Smooth muscle cell (in vitro differentiated cells): ENCODE results near the gene PRSS8. TPM values are rescaled to one million over a fixed set of nuclear protein-coding genes. Genes with fewer than 3 reads are reported as not detected.

Source experiments
- DNase-seq: peaks from one replicate; lab custom pipeline; 2025; ENCODE audit not compliant: unreplicated experiment; lab: John Stamatoyannopoulos, UW
- H2AFZ ChIP-seq: fragments of 200-600 bp; sonication (generic); 2 replicates; pipeline ENCODE4 v1.6.0; 2016; ENCODE audit warnings: antibody characterized with exemption, low read depth, mild to moderate bottlenecking
- H3F3A ChIP-seq: fragments of 200-600 bp; sonication (generic); 2 replicates; pipeline ENCODE4 v1.6.0; 2017; ENCODE audit warnings: antibody characterized with exemption, low read depth
- H3K27ac ChIP-seq: fragments of 200-600 bp; sonication (generic); 2 replicates; pipeline ENCODE4 v1.5.1; 2016; ENCODE audit warnings: low read depth, mild to moderate bottlenecking
- H3K27me3 ChIP-seq: fragments of 200-600 bp; sonication (generic); 2 replicates; pipeline ENCODE4 v1.6.1; 2016; ENCODE audit warnings: low read depth, mild to moderate bottlenecking
- H3K36me3 ChIP-seq: fragments of 200-600 bp; sonication (generic); 2 replicates; pipeline ENCODE4 v1.5.1; 2016; ENCODE audit warnings: low read depth
- H3K4me1 ChIP-seq: fragments of 200-600 bp; sonication (generic); 2 replicates; pipeline ENCODE4 v1.5.1; 2016; ENCODE audit warnings: low read depth
- H3K4me2 ChIP-seq: fragments of 200-600 bp; sonication (generic); 2 replicates; pipeline ENCODE4 v1.6.0; 2016; ENCODE audit warnings: mild to moderate bottlenecking
- H3K4me3 ChIP-seq: fragments of 200-600 bp; sonication (generic); 2 replicates; pipeline ENCODE4 v1.5.1; 2016; ENCODE audit warnings: mild to moderate bottlenecking
- H3K79me2 ChIP-seq: fragments of 200-600 bp; sonication (generic); 2 replicates; pipeline ENCODE4 v1.6.0; 2016; ENCODE audit warnings: low read depth, mild to moderate bottlenecking
- H3K9ac ChIP-seq: fragments of 200-600 bp; sonication (generic); 2 replicates; pipeline ENCODE4 v1.6.0; 2016; ENCODE audit warnings: low read depth
- H3K9me3 ChIP-seq: fragments of 200-600 bp; sonication (generic); replicated peaks from 2 replicates; pipeline ENCODE4 v1.5.1; 2016; ENCODE audit warnings: low read depth
- H4K20me1 ChIP-seq: fragments of 200-600 bp; sonication (generic); 2 replicates; pipeline ENCODE4 v1.6.0; 2016; ENCODE audit warnings: low read depth
- WGBS: methylation state at CpG from one replicate; pipeline ENCODE4 v1.1.7; 2016; ENCODE audit warnings: low lambda C conversion rate; 5-methylcytosine and 5-hydroxymethylcytosine counted together
- polyA plus RNA-seq: library from polyadenylated mRNA; unstranded; fragments of >200 nt; fragmentation: Nextera tagmentation; extraction: Ambion mirVana; gene quantifications from 2 replicates; pipeline ENCODE4 v1.2.1, GENCODE V29; 2016
- total RNA-seq: library from RNA; depleted of rRNA; stranded (reverse); fragments of >200 nt; gene quantifications from 2 replicates; pipeline ENCODE4 v1.2.3, GENCODE V29; 2014
- TF ChIP-seq, protein P1 (sequence below): fragments of 200-600 bp; sonication (generic); IDR thresholded peaks from 2 replicates; pipeline ENCODE4 v1.5.1; 2017; ENCODE audit warnings: borderline replicate concordance, mild to moderate bottlenecking, antibody characterized with exemption; ENCODE audit not compliant: insufficient read depth, poor library complexity, severe bottlenecking

PRSS8 gene
- 15.1 and 17.3 TPM in 2 replicates for total RNA-seq
- polyA plus RNA-seq: 13.9 and 68.0 TPM in 2 replicates

DNA sequence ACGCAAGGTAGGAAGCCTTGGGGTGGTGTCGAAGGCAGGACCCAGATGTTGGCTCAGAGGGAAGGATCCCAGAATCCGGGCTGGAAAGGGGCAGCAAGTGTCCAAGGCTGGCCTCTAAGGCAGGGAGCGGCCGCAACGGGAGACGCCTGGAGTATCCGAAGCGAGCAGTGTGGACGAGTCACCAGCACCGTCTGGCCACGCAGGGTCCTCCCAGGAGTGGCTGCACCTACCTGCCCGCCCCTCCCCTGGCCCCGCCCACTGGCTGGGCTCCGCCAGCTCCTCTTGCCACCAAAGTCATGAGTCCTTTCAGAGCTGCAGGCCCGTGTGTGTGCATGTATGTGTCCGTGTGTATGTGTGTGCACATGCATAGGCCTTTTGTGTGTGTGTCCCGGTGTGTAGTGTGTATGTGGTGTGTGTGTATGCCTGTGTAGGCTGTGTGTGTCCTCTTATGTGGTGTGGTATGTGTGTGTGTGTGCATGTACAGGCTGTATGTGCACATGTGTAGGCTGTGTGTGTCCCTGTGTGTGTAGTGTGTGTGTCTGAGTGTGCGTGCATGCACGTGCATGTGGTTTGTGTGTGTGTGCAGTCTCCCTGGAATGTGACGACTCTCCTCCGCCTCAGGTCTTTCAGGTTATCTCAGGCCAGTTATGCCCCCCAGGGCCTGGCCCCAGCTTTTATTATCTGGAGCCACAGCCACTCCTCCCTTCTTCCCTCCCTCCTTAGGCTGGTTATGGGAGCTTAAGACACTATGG is at the start of gene PRSS8:
Gene PRSS8 (minus strand): TSS at position 193 of the 752 bp plus-strand sequence. CDS start 229 bp downstream, outside the sequence.
- Histone ChIP-seq H3K79me2 (no peaks in the 10 kb centered on the region), H3K36me3 (no peaks in the 10 kb centered on the region), H4K20me1 (peaks cover 5% of the 10 kb centered on the region), H3K27ac (peak within 1 kb of the TSS; percentile 56), H3F3A (no peaks in the 10 kb centered on the region), H3K4me2 (peak within 1 kb of the TSS; percentile 80), H2AFZ (no peak within 1 kb of the TSS), H3K9ac (peak within 1 kb of the TSS; percentile 58), H3K9me3 (no peaks in the 10 kb centered on the region), H3K27me3 (no peaks in the 10 kb centered on the region), H3K4me3 (peak within 1 kb of the TSS; percentile 49), H3K4me1 (peaks cover 11% of the 10 kb centered on the region)
- WGBS: 33% methylated on average over 19 of the region's 22 CpGs
- no peak for DNase-seq
- TF ChIP-seq, protein P1, sequence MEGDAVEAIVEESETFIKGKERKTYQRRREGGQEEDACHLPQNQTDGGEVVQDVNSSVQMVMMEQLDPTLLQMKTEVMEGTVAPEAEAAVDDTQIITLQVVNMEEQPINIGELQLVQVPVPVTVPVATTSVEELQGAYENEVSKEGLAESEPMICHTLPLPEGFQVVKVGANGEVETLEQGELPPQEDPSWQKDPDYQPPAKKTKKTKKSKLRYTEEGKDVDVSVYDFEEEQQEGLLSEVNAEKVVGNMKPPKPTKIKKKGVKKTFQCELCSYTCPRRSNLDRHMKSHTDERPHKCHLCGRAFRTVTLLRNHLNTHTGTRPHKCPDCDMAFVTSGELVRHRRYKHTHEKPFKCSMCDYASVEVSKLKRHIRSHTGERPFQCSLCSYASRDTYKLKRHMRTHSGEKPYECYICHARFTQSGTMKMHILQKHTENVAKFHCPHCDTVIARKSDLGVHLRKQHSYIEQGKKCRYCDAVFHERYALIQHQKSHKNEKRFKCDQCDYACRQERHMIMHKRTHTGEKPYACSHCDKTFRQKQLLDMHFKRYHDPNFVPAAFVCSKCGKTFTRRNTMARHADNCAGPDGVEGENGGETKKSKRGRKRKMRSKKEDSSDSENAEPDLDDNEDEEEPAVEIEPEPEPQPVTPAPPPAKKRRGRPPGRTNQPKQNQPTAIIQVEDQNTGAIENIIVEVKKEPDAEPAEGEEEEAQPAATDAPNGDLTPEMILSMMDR: no peak

DNA sequence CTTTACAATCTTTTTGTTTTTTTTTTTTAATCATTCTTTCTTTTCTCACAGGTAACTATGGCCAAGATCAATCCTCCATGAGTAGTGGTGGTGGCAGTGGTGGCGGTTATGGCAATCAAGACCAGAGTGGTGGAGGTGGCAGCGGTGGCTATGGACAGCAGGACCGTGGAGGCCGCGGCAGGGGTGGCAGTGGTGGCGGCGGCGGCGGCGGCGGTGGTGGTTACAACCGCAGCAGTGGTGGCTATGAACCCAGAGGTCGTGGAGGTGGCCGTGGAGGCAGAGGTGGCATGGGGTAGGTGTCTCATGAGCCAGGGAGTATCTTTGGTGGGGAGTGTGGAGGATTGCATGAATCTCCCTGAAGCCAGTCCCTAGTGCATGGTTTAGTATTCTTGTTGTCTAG is 49.4 kb upstream of the PRSS8 start:
- Histone ChIP-seq H3K36me3 (peaks cover 56% of the 10 kb centered on the region), H2AFZ (no peak overlapping the region), H3K79me2 (peaks cover 98% of the 10 kb centered on the region), H4K20me1 (peaks cover 98% of the 10 kb centered on the region), H3F3A (peaks cover 56% of the 10 kb centered on the region), H3K4me2 (no peak overlapping the region), H3K27me3 (no peaks in the 10 kb centered on the region), H3K4me3 (no peak overlapping the region), H3K4me1 (peaks cover 23% of the 10 kb centered on the region), H3K9ac (no peak overlapping the region), H3K9me3 (no peaks in the 10 kb centered on the region), H3K27ac (no peak overlapping the region)
- TF ChIP-seq, protein P1: no peak
- WGBS: 97% methylated on average over 14 of the region's 14 CpGs
- no peak for DNase-seq

DNA sequence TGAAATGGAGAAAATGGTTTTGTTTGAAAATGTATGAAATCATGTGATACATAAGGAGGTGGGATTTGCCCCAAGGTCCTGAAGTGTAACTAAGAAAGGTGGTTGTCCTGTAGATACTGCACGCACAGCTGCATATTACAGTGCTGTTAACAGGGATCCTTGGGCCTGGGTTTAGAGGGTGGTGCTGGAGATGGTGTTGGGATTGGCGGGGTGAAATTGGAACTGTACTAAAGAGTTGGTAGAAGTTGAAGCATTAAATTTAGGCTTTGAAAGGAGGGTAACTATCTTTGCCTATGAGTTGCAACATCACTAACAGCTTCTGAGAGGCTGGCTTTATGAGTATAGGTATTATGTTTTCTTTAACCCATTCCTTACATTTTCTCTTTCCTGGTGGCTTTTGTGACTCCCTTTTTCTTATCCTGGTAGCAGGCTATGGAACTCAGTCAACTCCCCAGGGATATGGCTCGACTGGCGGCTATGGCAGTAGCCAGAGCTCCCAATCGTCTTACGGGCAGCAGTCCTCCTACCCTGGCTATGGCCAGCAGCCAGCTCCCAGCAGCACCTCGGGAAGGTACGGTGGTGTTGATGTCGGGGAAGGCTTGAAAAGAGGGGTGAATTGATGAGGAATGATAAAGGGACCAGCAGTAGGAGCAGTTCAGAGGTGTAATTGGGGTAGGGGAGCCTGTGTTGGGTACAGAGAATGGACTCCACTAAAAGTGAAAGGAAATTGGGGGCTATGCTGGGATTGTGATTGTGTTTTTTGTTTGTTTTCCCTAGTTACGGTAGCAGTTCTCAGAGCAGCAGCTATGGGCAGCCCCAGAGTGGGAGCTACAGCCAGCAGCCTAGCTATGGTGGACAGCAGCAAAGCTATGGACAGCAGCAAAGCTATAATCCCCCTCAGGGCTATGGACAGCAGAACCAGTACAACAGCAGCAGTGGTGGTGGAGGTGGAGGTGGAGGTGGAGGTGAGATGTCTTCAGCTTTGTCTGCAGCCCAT is 48.2 kb upstream of the PRSS8 start:
- H3K36me3 ChIP-seq: peaks cover 44% of the 10 kb centered on the region
- peak overlapping the region; percentile 100 for H3K4me2 ChIP-seq
- WGBS: 96% methylated on average over 10 of the region's 10 CpGs

More for the DNA sequence above, 48.2 kb upstream of the PRSS8 start:
- H3K79me2 ChIP-seq: peaks cover 90% of the 10 kb centered on the region
- no peak overlapping the region for H3K9ac ChIP-seq
- peak overlapping the region; percentile 21 for H3K27ac ChIP-seq
- TF ChIP-seq, protein P1: no peak
- H3K27me3 ChIP-seq: no peaks in the 10 kb centered on the region
- peaks cover 44% of the 10 kb centered on the region for H3F3A ChIP-seq
- no peaks in the 10 kb centered on the region for H3K9me3 ChIP-seq
- no peak overlapping the region for H2AFZ ChIP-seq
- H3K4me3 ChIP-seq: no peak overlapping the region
- H3K4me1 ChIP-seq: peaks cover 28% of the 10 kb centered on the region
- DNase-seq: no peak
- H4K20me1 ChIP-seq: peaks cover 87% of the 10 kb centered on the region
